Neural progenitor cell (in vitro differentiated cells): ENCODE measurements around the gene C19orf38. TPM values are rescaled to one million over a fixed set of nuclear protein-coding genes. Genes with fewer than 3 reads are reported as not detected.

Experiments
- DNase-seq: peaks from one replicate; pipeline ENCODE4 v3.0.0-alpha.2; 2016; ENCODE audit warnings: low spot score
- H2AFZ ChIP-seq: fragments of 200-600 bp; sonication (generic); replicated peaks from 2 replicates; pipeline ENCODE4 v1.6.1; 2016; ENCODE audit warnings: antibody characterized with exemption
- H3F3A ChIP-seq: fragments of 200-600 bp; sonication (generic); 2 replicates; pipeline ENCODE4 v1.6.1; 2016; ENCODE audit warnings: antibody characterized with exemption, low read depth
- H3K27ac ChIP-seq: fragments of 200-600 bp; sonication (generic); 2 replicates; pipeline ENCODE4 v1.5.1; 2016; ENCODE audit warnings: mild to moderate bottlenecking
- H3K27me3 ChIP-seq: fragments of 200-600 bp; sonication (generic); 2 replicates; pipeline ENCODE4 v1.6.1; 2016; ENCODE audit warnings: mild to moderate bottlenecking, moderate library complexity
- H3K36me3 ChIP-seq: fragments of 200-600 bp; sonication (generic); 2 replicates; pipeline ENCODE4 v1.5.1; 2016
- H3K4me1 ChIP-seq: fragments of 200-600 bp; sonication (generic); 2 replicates; pipeline ENCODE4 v1.6.1; 2016; ENCODE audit warnings: mixed run types
- H3K4me2 ChIP-seq: fragments of 200-600 bp; sonication (generic); 2 replicates; pipeline ENCODE4 v1.6.1; 2016
- H3K4me3 ChIP-seq: fragments of 200-600 bp; sonication (generic); 2 replicates; pipeline ENCODE4 v1.5.1; 2016
- H3K79me2 ChIP-seq: fragments of 200-600 bp; sonication (generic); 2 replicates; pipeline ENCODE4 v1.6.1; 2016; ENCODE audit warnings: low read depth
- H3K9ac ChIP-seq: fragments of 200-600 bp; sonication (generic); 2 replicates; pipeline ENCODE4 v1.6.1; 2016
- H3K9me3 ChIP-seq: fragments of 200-600 bp; sonication (generic); 2 replicates; pipeline ENCODE4 v1.5.1; 2016; ENCODE audit warnings: low read depth
- H4K20me1 ChIP-seq: fragments of 200-600 bp; sonication (generic); 2 replicates; pipeline ENCODE4 v1.6.1; 2016; ENCODE audit warnings: low read depth
- H3K27ac Mint-ChIP-seq: 3 replicates; pipeline ENCODE4 v1.8.0; 2021; ENCODE audit warnings: mixed read lengths
- H3K27me3 Mint-ChIP-seq: 2 replicates; pipeline ENCODE4 v1.8.0; 2022; ENCODE audit warnings: low read depth, mild to moderate bottlenecking, inconsistent platforms, moderate library complexity, mixed read lengths; ENCODE audit not compliant: insufficient read depth
- H3K36me3 Mint-ChIP-seq: 3 replicates; pipeline ENCODE4 v1.8.0; 2021; ENCODE audit warnings: mixed read lengths
- H3K4me1 Mint-ChIP-seq: 3 replicates; pipeline ENCODE4 v1.8.0; 2021; ENCODE audit warnings: mixed read lengths
- H3K4me3 Mint-ChIP-seq: 3 replicates; pipeline ENCODE4 v1.8.0; 2021; ENCODE audit warnings: mild to moderate bottlenecking, moderate library complexity, mixed read lengths
- H3K9me3 Mint-ChIP-seq: 3 replicates; pipeline ENCODE4 v1.8.0; 2020; ENCODE audit warnings: mixed read lengths
- EZH2 ChIP-seq: fragments of 200-600 bp; sonication (generic); IDR thresholded peaks from 2 replicates; pipeline ENCODE4 v1.6.1; 2017; ENCODE audit warnings: antibody characterized with exemption, mild to moderate bottlenecking, moderate library complexity
- EZH2phosphoT487 ChIP-seq: fragments of 200-600 bp; sonication (generic); IDR thresholded peaks from 2 replicates; pipeline ENCODE4 v1.6.1; 2017; ENCODE audit warnings: antibody characterized with exemption
- total RNA-seq: library from RNA; depleted of rRNA; stranded (reverse); fragments of >200 nt; gene quantifications from 2 replicates; pipeline ENCODE4 v1.2.3, GENCODE V29; 2015; ENCODE audit warnings: low replicate concordance
- TF ChIP-seq, protein P1 (sequence below): fragments of 200-600 bp; sonication (generic); IDR thresholded peaks from 2 replicates; pipeline ENCODE4 v1.5.1; 2017; ENCODE audit warnings: antibody characterized with exemption, mild to moderate bottlenecking

Gene C19orf38
- total RNA-seq, 1 donor from 2014 or later, result not detected

DNA sequence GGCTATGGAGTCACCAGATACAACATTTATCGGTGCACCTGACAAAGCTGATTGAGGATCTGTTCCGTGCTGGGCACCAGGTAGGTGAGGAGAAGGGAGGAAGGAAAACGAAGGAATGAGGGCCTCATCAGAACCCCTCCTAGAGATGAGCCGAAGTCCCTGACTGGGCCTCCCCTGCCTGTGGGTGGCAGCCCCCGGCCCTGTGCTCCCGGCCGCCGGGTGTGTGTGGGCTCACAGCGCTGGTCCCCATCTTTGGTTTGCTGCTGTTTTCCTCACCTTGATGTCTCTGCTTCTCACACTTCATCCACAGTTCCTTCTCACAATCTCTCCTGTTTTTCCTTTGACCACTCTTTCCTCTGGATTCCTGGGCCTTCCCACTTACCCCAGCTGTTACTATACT is 45.0 kb upstream of the C19orf38 start:
- TF ChIP-seq, protein P1, sequence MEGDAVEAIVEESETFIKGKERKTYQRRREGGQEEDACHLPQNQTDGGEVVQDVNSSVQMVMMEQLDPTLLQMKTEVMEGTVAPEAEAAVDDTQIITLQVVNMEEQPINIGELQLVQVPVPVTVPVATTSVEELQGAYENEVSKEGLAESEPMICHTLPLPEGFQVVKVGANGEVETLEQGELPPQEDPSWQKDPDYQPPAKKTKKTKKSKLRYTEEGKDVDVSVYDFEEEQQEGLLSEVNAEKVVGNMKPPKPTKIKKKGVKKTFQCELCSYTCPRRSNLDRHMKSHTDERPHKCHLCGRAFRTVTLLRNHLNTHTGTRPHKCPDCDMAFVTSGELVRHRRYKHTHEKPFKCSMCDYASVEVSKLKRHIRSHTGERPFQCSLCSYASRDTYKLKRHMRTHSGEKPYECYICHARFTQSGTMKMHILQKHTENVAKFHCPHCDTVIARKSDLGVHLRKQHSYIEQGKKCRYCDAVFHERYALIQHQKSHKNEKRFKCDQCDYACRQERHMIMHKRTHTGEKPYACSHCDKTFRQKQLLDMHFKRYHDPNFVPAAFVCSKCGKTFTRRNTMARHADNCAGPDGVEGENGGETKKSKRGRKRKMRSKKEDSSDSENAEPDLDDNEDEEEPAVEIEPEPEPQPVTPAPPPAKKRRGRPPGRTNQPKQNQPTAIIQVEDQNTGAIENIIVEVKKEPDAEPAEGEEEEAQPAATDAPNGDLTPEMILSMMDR, result no peak
- TF ChIP-seq EZH2phosphoT487, result no peak
- TF ChIP-seq EZH2, result no peak
- H3K4me1 Mint-ChIP-seq, result no peaks in the 10 kb centered on the region
- Histone ChIP-seq H3K9ac (no peak overlapping the region), H3K4me1 (no peaks in the 10 kb centered on the region), H3K27me3 (no peaks in the 10 kb centered on the region), H3K4me2 (no peak overlapping the region), H3K36me3 (no peaks in the 10 kb centered on the region), H3F3A (no peaks in the 10 kb centered on the region), H3K27ac (no peak overlapping the region), H3K4me3 (no peak overlapping the region), H3K79me2 (no peaks in the 10 kb centered on the region), H4K20me1 (no peaks in the 10 kb centered on the region), H3K9me3 (no peaks in the 10 kb centered on the region), H2AFZ (no peak overlapping the region)
- H3K27ac Mint-ChIP-seq, result peak overlapping the region; percentile 53
- no peak overlapping the region for H3K4me3 Mint-ChIP-seq
- H3K9me3 Mint-ChIP-seq, result no peaks in the 10 kb centered on the region
- peaks cover 21% of the 10 kb centered on the region for H3K36me3 Mint-ChIP-seq
- peaks cover 3% of the 10 kb centered on the region for H3K27me3 Mint-ChIP-seq
- no peak for DNase-seq

DNA sequence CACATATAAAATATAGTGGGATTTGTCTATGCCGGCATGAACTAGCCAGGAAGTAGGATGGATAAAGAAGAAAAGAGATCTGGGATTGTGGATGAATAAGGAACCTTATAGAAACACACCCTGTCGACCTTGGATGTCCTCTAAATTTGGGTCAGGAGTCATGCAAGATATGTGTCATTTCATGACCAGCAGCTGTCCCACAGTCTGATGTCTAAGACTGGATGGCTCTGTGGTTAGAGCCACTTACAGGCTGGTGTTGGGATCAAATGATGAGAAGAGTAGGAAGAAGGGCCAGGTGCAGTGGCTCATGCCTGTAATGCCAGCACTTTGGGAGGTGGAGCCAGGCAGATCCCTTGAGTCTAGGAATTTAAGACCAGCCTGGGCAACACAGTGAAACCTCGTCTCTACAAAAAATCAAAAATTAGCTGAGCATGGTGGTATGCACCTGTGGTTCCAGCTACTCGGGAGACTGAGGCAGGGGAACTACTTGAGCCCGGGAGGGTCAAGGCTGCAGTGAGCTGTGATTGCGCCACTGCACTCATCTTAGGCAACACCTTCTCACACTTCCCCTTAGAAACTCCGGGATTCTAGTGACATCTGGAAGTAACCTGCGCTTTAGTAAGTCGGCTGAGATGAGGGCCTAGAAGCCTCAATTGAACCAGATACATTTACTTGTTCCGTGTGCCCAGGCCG is 43.0 kb upstream of the C19orf38 start:
- no peaks in the 10 kb centered on the region for H3K9me3 ChIP-seq

DNA sequence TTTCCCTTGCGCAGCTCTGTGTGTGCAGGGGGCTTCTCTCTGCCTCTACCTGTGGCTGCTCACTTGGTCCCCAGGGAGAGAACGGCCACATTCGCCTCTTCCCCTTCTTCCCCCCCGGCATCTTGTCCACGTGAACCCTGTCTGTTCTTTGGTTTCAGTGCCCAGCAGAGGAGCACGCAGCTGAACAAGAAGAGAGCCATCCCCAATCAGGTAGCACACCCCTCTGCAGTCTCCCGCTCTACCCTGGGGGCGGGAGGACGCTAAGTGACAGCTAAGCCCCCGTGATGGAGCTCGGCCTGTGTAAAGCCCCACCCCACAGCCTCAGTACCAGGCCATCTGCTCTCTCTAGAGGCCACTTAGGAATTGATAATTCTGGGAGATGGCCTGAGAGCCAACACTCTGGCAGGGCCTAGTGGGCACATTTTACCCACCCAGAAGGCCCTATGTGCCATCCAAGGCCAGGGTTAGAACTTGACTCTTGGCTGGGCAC is 42.4 kb upstream of the C19orf38 start:
- DNase-seq, result no peak
- H3K27ac Mint-ChIP-seq, result no peak overlapping the region
- peaks cover 29% of the 10 kb centered on the region for H3K36me3 Mint-ChIP-seq
- no peaks in the 10 kb centered on the region for H3K27me3 ChIP-seq
- no peaks in the 10 kb centered on the region for H4K20me1 ChIP-seq
- no peak overlapping the region for H3K4me3 ChIP-seq
- no peak overlapping the region for H2AFZ ChIP-seq
- H3K9me3 ChIP-seq, result no peaks in the 10 kb centered on the region
- no peak overlapping the region for H3K4me2 ChIP-seq
- H3K27me3 Mint-ChIP-seq, result peaks cover 3% of the 10 kb centered on the region
- H3F3A ChIP-seq, result no peaks in the 10 kb centered on the region
- no peak overlapping the region for H3K9ac ChIP-seq
- no peaks in the 10 kb centered on the region for H3K4me1 ChIP-seq
- no peak overlapping the region for H3K27ac ChIP-seq
- peaks cover 3% of the 10 kb centered on the region for H3K4me1 Mint-ChIP-seq
- no peaks in the 10 kb centered on the region for H3K9me3 Mint-ChIP-seq
- no peak for TF ChIP-seq EZH2
- no peak for TF ChIP-seq EZH2phosphoT487
- TF ChIP-seq, protein P1, result no peak
- H3K36me3 ChIP-seq, result no peaks in the 10 kb centered on the region
- no peak overlapping the region for H3K4me3 Mint-ChIP-seq
- no peaks in the 10 kb centered on the region for H3K79me2 ChIP-seq

More for the DNA sequence above, 43.0 kb upstream of the C19orf38 start:
- H3K36me3 ChIP-seq, result no peaks in the 10 kb centered on the region
- Mint-ChIP-seq H3K4me1 (peaks cover 3% of the 10 kb centered on the region), H3K27me3 (peaks cover 3% of the 10 kb centered on the region), H3K9me3 (no peaks in the 10 kb centered on the region), H3K36me3 (peaks cover 29% of the 10 kb centered on the region), H3K4me3 (no peak overlapping the region), H3K27ac (no peak overlapping the region)
- no peaks in the 10 kb centered on the region for H4K20me1 ChIP-seq
- H3K4me1 ChIP-seq, result no peaks in the 10 kb centered on the region
- H3K4me3 ChIP-seq, result no peak overlapping the region
- H3K79me2 ChIP-seq, result no peaks in the 10 kb centered on the region
- no peak overlapping the region for H3K27ac ChIP-seq
- TF ChIP-seq, protein P1, result no peak
- no peak for TF ChIP-seq EZH2phosphoT487
- TF ChIP-seq EZH2, result no peak
- H3K4me2 ChIP-seq, result no peak overlapping the region
- no peak overlapping the region for H3K9ac ChIP-seq
- DNase-seq, result no peak
- H3K27me3 ChIP-seq, result no peaks in the 10 kb centered on the region
- H3F3A ChIP-seq, result no peaks in the 10 kb centered on the region
- H2AFZ ChIP-seq, result no peak overlapping the region
